Keratinocyte (primary cell): ENCODE measurements around the gene MIF4GD.

Source experiments
- CTCF ChIP-seq, 3 experiments: IDR thresholded peaks in 1 of 3; conservative IDR thresholded peaks in 1 of 3; optimal IDR thresholded peaks in 1 of 3; 2 replicates in 2 of 3; 3 replicates in 1 of 3; pipeline versions ENCODE3 to v1.5.1; 2011; ENCODE audit warnings: low read length in 3 of 3, mild to moderate bottlenecking in 3 of 3, moderate library complexity in 2 of 3, control low read depth in 1 of 3, inconsistent platforms in 1 of 3; ENCODE audit not compliant: insufficient read depth in 2 of 3; ENCODE audit errors: extremely low read depth in 1 of 3
- EZH2 ChIP-seq: IDR thresholded peaks from one replicate; pipeline ENCODE4 v1.6.1; 2012; ENCODE audit warnings: inconsistent platforms, mild to moderate bottlenecking, low read length, moderate library complexity

- TF ChIP-seq CTCF (optimal IDR thresholded peaks at IDR 0.05 in 1 of 3, IDR thresholded peaks at IDR 0.05 in 1 of 3, conservative IDR thresholded peaks at IDR 0.05 in 1 of 3; ENCODE audit: extremely low read depth in 1 of 3, insufficient read depth in 2 of 3, low read length in 3 of 3) (no peak), EZH2 (no peak)
These were observed 21.0 kb downstream of the MIF4GD start for GRCh38 chr17:75250009-75250471.
